SK-N-SH (cell line): ENCODE measurements around the gene DMD. TPM values are rescaled to one million over a fixed set of nuclear protein-coding genes. Genes with fewer than 3 reads are reported as not detected.

Source experiments
- CTCF ChIA-PET: fragments of 300-600, 350-600 bp; formaldehyde crosslinking; extraction: SDS; loops from one replicate; lab custom pipeline; 2021; lab: Yijun Ruan, JAX
- POLR2A ChIA-PET: fragments of 350-600 bp; sonication (Branson Sonifier 250); formaldehyde crosslinking; extraction: SDS; loops from one replicate; lab custom pipeline; 2020; ENCODE audit warnings: antibody characterized with exemption, inconsistent platforms; lab: Yijun Ruan, JAX
- DNase-seq: peaks from one replicate; pipeline ENCODE4 v3.0.0; 2012
- H2AFZ ChIP-seq: fragments of 200-600 bp; sonication (generic); 2 replicates; pipeline ENCODE4 v1.8.1; 2016; ENCODE audit warnings: antibody characterized with exemption, mild to moderate bottlenecking, low read depth
- H3F3A ChIP-seq: fragments of 200-600 bp; sonication (generic); replicated peaks from 2 replicates; pipeline ENCODE3; 2016; ENCODE audit warnings: antibody characterized with exemption, mild to moderate bottlenecking; ENCODE audit not compliant: insufficient read depth
- H3K27ac ChIP-seq, 2 experiments: fragments of 200-500 bp in 1 of 2; fragments of 200-600 bp in 1 of 2; sonication (Bioruptor generic) in 1 of 2; sonication (generic), shearing (Covaris generic) in 1 of 2; 2 replicates each; pipeline versions ENCODE4 v1.5.1 to v1.6.1; 2014 to 2016; ENCODE audit warnings: low read depth in 2 of 2, inconsistent platforms in 1 of 2, low read length in 1 of 2, mild to moderate bottlenecking in 1 of 2, mixed read lengths in 1 of 2
- H3K27me3 ChIP-seq: fragments of 200-600 bp; sonication (generic), shearing (Covaris generic); 2 replicates; pipeline ENCODE4 v1.6.1; 2016; ENCODE audit warnings: mixed run types; ENCODE audit not compliant: insufficient read depth
- H3K36me3 ChIP-seq, 2 experiments: fragments of 200-500 bp in 1 of 2; fragments of 200-600 bp in 1 of 2; sonication (Bioruptor generic) in 1 of 2; sonication (generic) in 1 of 2; replicated peaks in 1 of 2; 2 replicates each; pipeline versions ENCODE3 to v1.5.1; 2014 to 2016; ENCODE audit warnings: low read length in 1 of 2, mild to moderate bottlenecking in 1 of 2; ENCODE audit not compliant: insufficient read depth in 2 of 2, control insufficient read depth in 1 of 2
- H3K4me1 ChIP-seq, 2 experiments: fragments of 200-500 bp in 1 of 2; fragments of 200-600 bp in 1 of 2; sonication (Bioruptor generic) in 1 of 2; sonication (generic), shearing (Covaris generic) in 1 of 2; 2 replicates each; pipeline versions ENCODE4 v1.5.1 to v1.6.1; 2014 to 2016; ENCODE audit warnings: low read depth in 1 of 2, low read length in 1 of 2, mixed run types in 1 of 2; ENCODE audit not compliant: insufficient read depth in 2 of 2, control insufficient read depth in 1 of 2
- H3K4me2 ChIP-seq: fragments of 200-600 bp; sonication (generic), shearing (Covaris generic); 2 replicates; pipeline ENCODE4 v1.6.1; 2017; ENCODE audit warnings: mixed run types
- H3K4me3 ChIP-seq, 2 experiments: fragments of 200-500 bp in 1 of 2; fragments of 200-600 bp in 1 of 2; sonication (Bioruptor generic) in 1 of 2; sonication (generic), shearing (Covaris generic) in 1 of 2; 2 replicates each; pipeline versions ENCODE4 v1.5.1 to v1.8.1; 2014 to 2016; ENCODE audit warnings: low read depth in 2 of 2, inconsistent platforms in 1 of 2, low read length in 1 of 2, mild to moderate bottlenecking in 1 of 2, mixed read lengths in 1 of 2, moderate library complexity in 1 of 2
- H3K79me2 ChIP-seq: fragments of 200-600 bp; sonication (generic); 2 replicates; pipeline ENCODE4 v1.8.1; 2017; ENCODE audit warnings: mild to moderate bottlenecking; ENCODE audit not compliant: insufficient read depth
- H3K9ac ChIP-seq: fragments of 200-600 bp; sonication (generic); 2 replicates; pipeline ENCODE4 v1.6.1; 2017; ENCODE audit warnings: mixed run types
- H3K9me2 ChIP-seq: fragments of 200-600 bp; sonication (generic); 2 replicates; pipeline ENCODE4 v1.6.1; 2017; ENCODE audit warnings: mixed run types
- H3K9me3 ChIP-seq: fragments of 200-600 bp; sonication (generic); 2 replicates; pipeline ENCODE4 v1.6.1; 2017; ENCODE audit warnings: mixed run types, mild to moderate bottlenecking, moderate library complexity
- H4K20me1 ChIP-seq: fragments of 200-600 bp; sonication (generic); 2 replicates; pipeline ENCODE4 v1.6.1; 2017; ENCODE audit warnings: mild to moderate bottlenecking, mixed run types; ENCODE audit not compliant: insufficient read depth
- EP300 ChIP-seq, 2 experiments: IDR thresholded peaks; 2 replicates each; pipeline versions ENCODE4 v1.4.0 to v1.6.1; 2012; ENCODE audit warnings: borderline replicate concordance in 1 of 2, low read depth in 1 of 2, low read length in 1 of 2
- FOXM1 ChIP-seq: IDR thresholded peaks from 2 replicates; pipeline ENCODE4 v1.4.0; 2012; ENCODE audit warnings: low read depth, mild to moderate bottlenecking
- GABPA ChIP-seq: IDR thresholded peaks from 2 replicates; pipeline ENCODE4 v1.4.0; 2012; ENCODE audit warnings: low read depth, mild to moderate bottlenecking
- MEF2A ChIP-seq: IDR thresholded peaks from 2 replicates; pipeline ENCODE4 v1.4.0; 2012; ENCODE audit warnings: low read depth, borderline replicate concordance
- MXI1 ChIP-seq: IDR thresholded peaks from 2 replicates; pipeline ENCODE4 v1.6.1; 2012; ENCODE audit warnings: mild to moderate bottlenecking, low read depth, low read length, improper control_type of control experiment
- REST ChIP-seq: IDR thresholded peaks from 2 replicates; pipeline ENCODE4 v1.6.1; 2012; ENCODE audit warnings: mild to moderate bottlenecking, low read depth, low read length, moderate library complexity
- RXRA ChIP-seq: IDR thresholded peaks from 2 replicates; pipeline ENCODE4 v1.4.0; 2012; ENCODE audit warnings: low read depth, mild to moderate bottlenecking, borderline replicate concordance
- TAF1 ChIP-seq: IDR thresholded peaks from 2 replicates; pipeline ENCODE4 v1.6.1; 2012; ENCODE audit warnings: low read depth, mild to moderate bottlenecking, low read length, moderate library complexity, borderline replicate concordance
- USF1 ChIP-seq: IDR thresholded peaks from 2 replicates; pipeline ENCODE4 v1.4.0; 2012; ENCODE audit warnings: low read depth, borderline replicate concordance
- YY1 ChIP-seq: IDR thresholded peaks from 2 replicates; pipeline ENCODE4 v1.4.0; 2012; ENCODE audit warnings: low read depth, mild to moderate bottlenecking
- WGBS: methylation state at CpG from one replicate; pipeline ENCODE4 v1.1.6; 2017; ENCODE audit warnings: low lambda C conversion rate; 5-methylcytosine and 5-hydroxymethylcytosine counted together
- polyA plus RNA-seq, 3 experiments: library from polyadenylated mRNA; depleted of rRNA; stranded (reverse); fragments of >200 nt; gene quantifications; 2 replicates each; pipeline ENCODE4 v1.2.3, GENCODE V29; 2012

DMD gene
- polyA plus RNA-seq, 1 of the 3 experiments (the other 2 are of a cell fraction), result 3.9 TPM

GRCh38 chrX:31931225-31931624 lies 1280.1 kb downstream of the DMD start:
- H3K9me2 ChIP-seq, result no peaks in the 10 kb centered on the region
- no peaks in the 10 kb centered on the region for H3K36me3 ChIP-seq
- no peaks in the 10 kb centered on the region; the same call in 1 of the 2 replicates for H3K27me3 ChIP-seq
- TF ChIP-seq GABPA, result no peak
- ChIA-PET CTCF (no interaction called here), POLR2A (no interaction called here)
- no peaks in the 10 kb centered on the region for H3K79me2 ChIP-seq
- no peak overlapping the region for H3K9ac ChIP-seq
- no peak overlapping the region for H3K27ac ChIP-seq
- H2AFZ ChIP-seq, result no peak overlapping the region
- 6% methylated on average over 3 of the region's 3 CpGs for WGBS
- no peaks in the 10 kb centered on the region for H3F3A ChIP-seq
- H3K4me2 ChIP-seq, result no peak overlapping the region
- no peak overlapping the region for H3K4me3 ChIP-seq
- H4K20me1 ChIP-seq, result no peaks in the 10 kb centered on the region
- DNase-seq, result no peak
- no peaks in the 10 kb centered on the region for H3K4me1 ChIP-seq
- no peaks in the 10 kb centered on the region for H3K9me3 ChIP-seq

- no peaks in the 10 kb centered on the region for H4K20me1 ChIP-seq
- no peak overlapping the region for H3K9ac ChIP-seq
- ChIA-PET CTCF (no interaction called here), POLR2A (no interaction called here)
- H3F3A ChIP-seq, result no peaks in the 10 kb centered on the region
- H3K79me2 ChIP-seq, result no peaks in the 10 kb centered on the region
- no peak for DNase-seq
- no peaks in the 10 kb centered on the region for H3K9me2 ChIP-seq
- H3K36me3 ChIP-seq, result no peaks in the 10 kb centered on the region
- 15% methylated on average over 5 of the region's 5 CpGs for WGBS
- H3K9me3 ChIP-seq, result no peaks in the 10 kb centered on the region
- H3K27ac ChIP-seq, result no peak overlapping the region
- H2AFZ ChIP-seq, result no peak overlapping the region
- TF ChIP-seq MEF2A (no peak), REST (no peak), TAF1 (no peak), RXRA (no peak), USF1 (no peak), FOXM1 (no peak), YY1 (no peak), EP300 (IDR thresholded peaks at IDR 0.05; ENCODE audit: borderline replicate concordance in 1 of 2, low read depth in 1 of 2, low read length in 1 of 2) (no peak), MXI1 (no peak)
- no peaks in the 10 kb centered on the region; the same call in 1 of the 2 replicates for H3K27me3 ChIP-seq
- no peak overlapping the region for H3K4me2 ChIP-seq
- H3K4me1 ChIP-seq, result no peaks in the 10 kb centered on the region
- no peak overlapping the region for H3K4me3 ChIP-seq
Measured at GRCh38 chrX:31929366-31929765, 1282.0 kb downstream of the DMD start.
